GM11168 (cell line): ENCODE results near the gene CYP26B1.

Experiments used
- in situ Hi-C: fragments of 300-500 bp; cut with MboI; formaldehyde crosslinking; loops from one replicate; pipeline ENCODE4 v1.12.0; 2022; ENCODE audit warnings: low sequenced_read_pairs; ENCODE audit not compliant: unreplicated experiment

Gene CYP26B1

GRCh38 chr2:72155737-72156136 lies 8.1 kb upstream of the CYP26B1 start:
- in situ Hi-C loops: no loop called here

- in situ Hi-C loops: no loop called here
Measured at GRCh38 chr2:72155151-72155550, 7.5 kb upstream of the CYP26B1 start.

DNA sequence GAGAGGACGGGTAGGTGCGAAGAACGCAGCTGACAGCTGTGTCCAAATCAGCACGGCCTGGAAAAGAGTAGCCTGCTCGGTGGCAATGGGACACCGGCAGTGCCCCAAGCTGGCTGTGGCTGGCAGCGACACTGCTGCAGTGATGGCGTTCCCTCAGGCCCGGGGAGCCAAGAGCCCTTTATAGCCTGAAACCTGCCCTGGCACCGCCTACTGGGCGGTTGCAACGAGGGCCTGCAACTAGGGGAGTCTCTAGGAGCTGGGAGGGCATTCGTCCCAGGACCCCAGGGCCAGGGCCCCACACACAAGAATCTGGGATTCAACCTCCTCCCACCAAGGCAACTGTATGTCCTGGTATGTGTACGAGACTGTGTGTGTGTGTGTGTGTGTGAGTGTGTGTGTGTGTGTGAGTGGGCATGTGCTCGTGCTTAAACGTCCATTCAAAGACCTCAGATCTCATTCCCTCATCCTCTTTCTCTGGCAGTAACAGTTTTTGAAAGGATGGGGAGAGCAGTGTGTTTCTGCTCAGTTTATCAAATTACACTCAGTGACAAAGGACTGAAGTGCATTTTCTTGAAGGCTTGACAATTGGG lies 6.8 kb upstream of the CYP26B1 start:
- in situ Hi-C loops: no loop called here

- in situ Hi-C loops: no loop called here
Measured at GRCh38 chr2:72153924-72154323, 6.3 kb upstream of the CYP26B1 start.

DNA sequence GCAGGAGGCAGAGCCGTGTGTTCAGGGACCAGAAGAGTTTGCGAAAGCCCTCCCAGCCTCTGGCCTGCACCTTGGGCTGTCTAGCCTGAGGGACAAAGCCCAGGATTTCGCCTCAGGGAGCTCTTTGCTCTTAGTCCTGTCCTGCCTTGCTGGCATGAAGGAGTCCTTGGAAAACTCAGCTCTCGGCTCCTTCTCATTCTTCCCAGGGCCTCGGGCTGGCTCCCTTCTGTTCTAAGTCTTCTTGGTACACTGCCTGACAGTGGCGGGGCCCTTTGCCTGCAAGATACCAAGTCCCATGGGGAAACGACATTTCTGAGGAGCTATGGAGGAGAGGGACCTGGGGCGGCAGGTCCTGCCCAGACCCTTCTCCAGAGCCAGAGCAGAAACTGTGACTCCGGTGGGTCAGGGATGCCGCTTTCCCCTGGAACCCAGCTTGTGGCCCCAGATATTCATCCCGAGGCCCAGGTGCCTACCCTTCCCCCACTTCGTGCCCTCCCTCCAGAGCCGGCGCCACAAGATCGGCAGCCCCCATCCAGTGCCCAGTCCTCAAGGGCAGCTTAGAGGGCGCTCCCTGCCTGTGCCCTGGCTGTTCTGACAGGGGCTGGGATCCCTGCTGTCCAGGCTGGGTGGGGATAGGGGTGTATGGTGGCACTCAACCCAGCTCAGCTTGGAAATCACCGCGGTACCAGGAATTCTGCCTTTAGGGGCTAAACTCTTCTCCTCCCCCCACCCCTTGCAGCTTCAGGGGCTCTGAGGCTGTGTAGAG lies 5.5 kb upstream of the CYP26B1 start:
- in situ Hi-C loops: no loop called here

DNA sequence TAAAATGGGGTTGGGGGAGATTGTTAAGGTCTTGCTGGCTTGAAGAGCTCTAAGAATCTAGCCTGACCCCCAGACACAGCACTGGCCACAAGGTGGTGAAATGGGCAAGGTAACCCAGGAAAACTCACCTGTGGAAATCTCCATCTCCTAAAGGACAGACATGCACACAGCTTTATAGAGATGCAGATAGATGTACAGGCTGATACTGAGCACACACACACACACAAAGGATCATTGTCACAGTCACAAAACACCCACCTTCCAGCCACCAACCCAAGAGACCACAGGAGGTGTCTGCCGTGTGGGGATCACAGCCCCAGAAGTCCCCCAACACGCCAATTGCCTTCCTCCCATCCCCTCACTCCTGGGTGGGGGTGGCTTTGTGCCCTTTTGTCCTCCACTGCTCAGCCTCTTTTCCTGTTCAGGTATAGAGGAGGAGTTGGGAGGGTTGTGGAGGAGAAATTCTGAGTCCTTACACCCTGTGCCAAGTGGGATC lies 3.2 kb upstream of the CYP26B1 start:
- in situ Hi-C loops: no loop called here

DNA sequence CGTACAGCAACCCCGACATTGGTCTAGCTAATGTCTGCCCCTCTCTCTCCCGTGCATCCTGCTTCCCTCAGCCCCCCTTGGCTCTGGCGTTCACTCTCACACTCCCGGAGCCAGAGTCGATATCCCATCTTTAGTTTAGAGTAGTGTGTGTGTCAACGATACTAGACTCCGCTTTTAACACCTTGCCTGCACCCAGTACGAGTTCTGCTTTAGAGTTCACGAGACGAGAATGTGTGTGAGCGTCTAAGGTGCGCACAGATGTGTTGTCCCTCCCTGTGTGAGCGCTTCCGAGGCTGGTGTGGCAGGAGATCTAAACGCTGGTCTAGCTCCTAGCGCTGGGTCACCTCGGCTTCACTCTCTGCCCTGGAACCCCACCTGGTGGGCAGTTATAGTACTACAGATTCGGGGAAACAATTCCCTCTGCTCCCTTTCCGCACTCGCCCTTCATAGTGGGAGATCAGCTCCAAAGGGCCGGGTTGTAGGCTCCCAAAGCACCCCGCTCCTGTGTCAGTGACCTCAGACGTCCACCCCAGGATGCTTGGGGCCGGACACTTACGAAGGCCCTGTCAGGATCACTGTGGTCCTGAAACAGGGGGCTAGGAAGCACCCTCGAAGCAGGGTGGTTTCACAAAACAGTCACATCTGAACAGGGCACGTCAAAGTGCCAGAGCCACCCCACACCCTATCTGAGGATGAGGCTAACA lies 2.6 kb upstream of the CYP26B1 start:
- in situ Hi-C loops: no loop called here

- in situ Hi-C loops: no loop called here
Measured at GRCh38 chr2:72149556-72150156, 2.0 kb upstream of the CYP26B1 start.

DNA sequence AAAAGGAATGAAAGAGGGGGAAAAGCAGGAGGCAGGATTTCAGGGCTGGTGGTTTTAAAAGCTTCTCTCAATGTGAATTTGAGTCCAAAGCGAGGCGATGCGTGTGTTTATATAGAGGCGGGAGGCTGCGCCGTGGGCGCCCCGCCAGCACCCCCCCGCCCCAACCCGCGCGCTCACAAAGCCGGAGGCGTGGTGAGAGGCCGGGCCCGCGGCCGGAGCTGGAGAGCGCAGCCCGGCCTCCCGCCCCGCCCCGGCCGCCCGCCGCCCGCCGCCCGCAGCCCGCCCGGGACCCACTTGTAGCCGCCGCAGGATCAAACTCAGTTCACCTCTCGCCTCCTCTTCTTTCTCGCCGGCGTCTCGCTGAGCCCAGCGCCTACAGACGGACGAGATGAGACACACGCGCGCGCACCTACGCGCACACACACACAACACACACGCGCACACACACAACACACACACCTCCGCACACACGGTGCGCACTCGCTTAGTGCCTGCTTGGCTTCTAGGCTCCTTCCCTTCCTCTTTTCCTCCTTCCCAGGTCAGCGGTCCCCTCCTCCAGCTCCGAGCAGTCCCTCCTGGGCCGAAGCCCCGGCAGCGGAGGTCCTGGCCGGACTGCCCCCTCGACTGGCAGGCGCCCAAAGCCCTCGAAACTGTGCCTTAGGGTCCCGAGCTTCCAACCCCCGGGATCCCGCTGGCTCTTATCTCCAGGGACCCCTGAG lies 1.3 kb upstream of the CYP26B1 start:
- in situ Hi-C loops: no loop called here

- in situ Hi-C loops: no loop called here
Measured at GRCh38 chr2:72148003-72148836, 558 bp upstream of the CYP26B1 start.

GRCh38 chr2:72146347-72147302 lies 1.0 kb downstream of the CYP26B1 start:
- in situ Hi-C loops: no loop called here

GRCh38 chr2:72145658-72146329 lies 1.9 kb downstream of the CYP26B1 start:
- in situ Hi-C loops: no loop called here

GRCh38 chr2:72145289-72145657 lies 2.4 kb downstream of the CYP26B1 start:
- in situ Hi-C loops: no loop called here

GRCh38 chr2:72144632-72145288 lies 2.9 kb downstream of the CYP26B1 start:
- in situ Hi-C loops: no loop called here

- in situ Hi-C loops: no loop called here
Measured at GRCh38 chr2:72144274-72144631, 3.4 kb downstream of the CYP26B1 start.

DNA sequence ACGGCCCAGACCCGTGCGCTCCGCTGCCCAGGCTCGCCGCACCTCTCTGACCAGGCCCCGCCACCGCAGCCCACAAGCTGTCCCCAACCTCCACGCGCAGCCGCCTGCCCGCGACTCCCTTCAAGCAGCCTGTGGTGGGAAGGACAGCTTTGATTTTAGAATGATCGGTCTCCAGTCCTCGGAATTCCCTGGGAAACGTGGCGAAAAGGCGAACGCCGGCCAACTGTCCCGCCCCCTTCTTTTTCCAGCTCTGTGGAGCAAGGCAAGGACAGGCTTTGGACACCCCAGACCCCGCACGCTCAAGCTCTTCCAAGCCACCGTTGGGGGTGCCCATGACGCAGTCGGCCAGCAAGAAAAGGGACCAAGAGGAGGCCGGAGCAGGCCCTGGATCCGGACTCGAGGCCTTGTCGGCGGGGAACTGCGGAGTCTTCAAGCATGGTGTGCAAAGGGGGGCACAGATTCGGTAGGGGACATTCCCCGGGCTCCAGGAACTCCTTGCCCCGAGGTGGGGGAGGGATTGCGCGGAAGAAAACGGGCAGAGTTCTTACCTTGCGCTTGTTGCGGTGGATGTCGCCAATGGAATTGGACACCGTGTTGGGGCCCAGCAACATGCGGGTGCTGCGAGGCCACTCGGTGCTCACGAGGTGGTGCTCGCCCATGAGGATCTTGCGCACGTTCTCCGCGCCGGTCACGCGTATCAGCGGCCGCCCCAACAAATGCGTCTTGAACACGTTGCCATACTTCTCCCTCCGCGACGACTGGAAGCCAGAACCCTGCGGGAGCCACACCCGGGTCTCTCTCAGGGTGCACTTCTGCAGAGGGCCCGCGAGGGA lies 4.0 kb downstream of the CYP26B1 start:
- in situ Hi-C loops: no loop called here
